IMR-90 (cell line): ENCODE data around the gene DLAT. TPM values are rescaled to one million over a fixed set of nuclear protein-coding genes. Genes with fewer than 3 reads are reported as not detected.

Experiments used
- ATAC-seq: fragments of 200-7000 bp; cut with Tn5 transposase; 2 replicates; pipeline ENCODE4 v1.9.1; 2020; ENCODE audit warnings: low read depth, mild to moderate bottlenecking, moderate library complexity
- BruUV-seq: library from RNA; stranded (reverse); fragments of 400-500 nt; replicated peaks from 2 replicates; lab custom pipeline; 2021; lab: Mats Ljungman, UMichigan
- CTCF ChIA-PET: fragments of 300-600 bp; formaldehyde crosslinking; extraction: SDS; loops from one replicate; lab custom pipeline; 2021; ENCODE audit warnings: antibody characterized with exemption; lab: Yijun Ruan, JAX
- POLR2A ChIA-PET: fragments of 300-600 bp; sonication (Branson Sonifier 250); formaldehyde crosslinking; loops from one replicate; lab custom pipeline; 2022; ENCODE audit warnings: antibody characterized with exemption; ENCODE audit not compliant: unreplicated experiment; lab: Charles Lee
- DNase-seq: peaks from one replicate; pipeline ENCODE4 v3.0.0; 2013
- H2AFZ ChIP-seq: replicated peaks from 2 replicates; pipeline ENCODE3; 2013; ENCODE audit warnings: low read length, mild to moderate bottlenecking; ENCODE audit not compliant: poor library complexity
- H2AK5ac ChIP-seq: 2 replicates; pipeline ENCODE4 v1.6.1; 2013; ENCODE audit warnings: low read depth, low read length, inconsistent platforms
- H2AK9ac ChIP-seq: replicated peaks from 2 replicates; pipeline ENCODE3; 2013; ENCODE audit warnings: mild to moderate bottlenecking, low read depth, low read length, moderate library complexity; ENCODE audit not compliant: poor library complexity
- H2BK120ac ChIP-seq: 2 replicates; pipeline ENCODE4 v1.6.1; 2013; ENCODE audit warnings: low read depth, low read length, inconsistent platforms
- H2BK15ac ChIP-seq: 3 replicates; pipeline ENCODE4 v1.6.1; 2013; ENCODE audit warnings: low read depth, low read length, inconsistent platforms
- H2BK20ac ChIP-seq: 2 replicates; pipeline ENCODE4 v1.6.1; 2013; ENCODE audit warnings: low read depth, mild to moderate bottlenecking, inconsistent platforms, low read length, moderate library complexity
- H2BK5ac ChIP-seq: 2 replicates; pipeline ENCODE4 v1.6.1; 2013; ENCODE audit warnings: mild to moderate bottlenecking, low read depth, low read length, inconsistent platforms; ENCODE audit not compliant: poor library complexity, severe bottlenecking
- H3K14ac ChIP-seq: replicated peaks from 2 replicates; pipeline ENCODE4 v1.6.1; 2013; ENCODE audit warnings: low read depth, low read length, inconsistent platforms
- H3K18ac ChIP-seq: 2 replicates; pipeline ENCODE4 v1.6.1; 2013; ENCODE audit warnings: low read depth, low read length, control low read depth
- H3K23ac ChIP-seq: 2 replicates; pipeline ENCODE4 v1.6.1; 2013; ENCODE audit warnings: low read depth, low read length, inconsistent platforms
- H3K27ac ChIP-seq: 2 replicates; pipeline ENCODE4 v1.5.1; 2013; ENCODE audit warnings: mild to moderate bottlenecking, control low read depth, low read length; ENCODE audit not compliant: insufficient read depth
- H3K27me3 ChIP-seq: 2 replicates; pipeline ENCODE4 v1.6.1; 2013; ENCODE audit warnings: low read length; ENCODE audit not compliant: control insufficient read depth, insufficient read depth
- H3K36me3 ChIP-seq: 2 replicates; pipeline ENCODE4 v1.6.1; 2013; ENCODE audit warnings: low read length, mixed read lengths; ENCODE audit not compliant: control insufficient read depth, insufficient read depth
- H3K4ac ChIP-seq: 2 replicates; pipeline ENCODE4 v1.6.1; 2013; ENCODE audit warnings: low read depth, low read length, inconsistent platforms
- H3K4me1 ChIP-seq: 2 replicates; pipeline ENCODE4 v1.6.1; 2013; ENCODE audit warnings: low read length, mixed read lengths; ENCODE audit not compliant: control insufficient read depth, insufficient read depth
- H3K4me2 ChIP-seq: 2 replicates; pipeline ENCODE4 v1.6.1; 2013; ENCODE audit warnings: low read depth, mild to moderate bottlenecking, control low read depth, low read length, moderate library complexity
- H3K4me3 ChIP-seq: 2 replicates; pipeline ENCODE4 v1.5.1; 2013; ENCODE audit warnings: low read depth, mild to moderate bottlenecking, control low read depth, low read length, moderate library complexity; ENCODE audit not compliant: insufficient read depth
- H3K56ac ChIP-seq: 2 replicates; pipeline ENCODE4 v1.6.1; 2013; ENCODE audit warnings: low read length, inconsistent platforms; ENCODE audit not compliant: insufficient read depth; ENCODE audit errors: extremely low read depth
- H3K79me1 ChIP-seq, 2 experiments: 2 replicates each; pipeline ENCODE4 v1.6.1; 2013; ENCODE audit warnings: low read length in 2 of 2, inconsistent platforms in 1 of 2, low read depth in 1 of 2
- H3K9ac ChIP-seq: 2 replicates; pipeline ENCODE4 v1.6.1; 2013; ENCODE audit warnings: low read depth, low read length, control low read depth
- H3K9me1 ChIP-seq: 2 replicates; pipeline ENCODE4 v1.6.1; 2013; ENCODE audit warnings: low read length, inconsistent platforms; ENCODE audit not compliant: insufficient read depth
- H3K9me3 ChIP-seq: 2 replicates; pipeline ENCODE4 v1.6.1; 2013; ENCODE audit warnings: low read length; ENCODE audit not compliant: control insufficient read depth, insufficient read depth
- H4K20me1 ChIP-seq: 2 replicates; pipeline ENCODE4 v1.6.1; 2013; ENCODE audit warnings: low read length, inconsistent platforms; ENCODE audit not compliant: insufficient read depth
- H4K5ac ChIP-seq: 2 replicates; pipeline ENCODE4 v1.6.1; 2013; ENCODE audit warnings: mild to moderate bottlenecking, low read depth, low read length, control low read depth
- H4K8ac ChIP-seq, 2 experiments: 2 replicates each; pipeline ENCODE4 v1.6.1; 2013; ENCODE audit warnings: low read depth in 2 of 2, low read length in 2 of 2, control low read depth in 1 of 2, inconsistent platforms in 1 of 2
- H4K91ac ChIP-seq: 2 replicates; pipeline ENCODE4 v1.6.1; 2013; ENCODE audit warnings: low read depth, low read length, inconsistent platforms; ENCODE audit not compliant: insufficient read depth
- CEBPB ChIP-seq: IDR thresholded peaks from 2 replicates; pipeline ENCODE4 v1.6.1; 2012; ENCODE audit warnings: low read depth, low read length, improper control_type of control experiment
- MAZ ChIP-seq: IDR thresholded peaks from 2 replicates; pipeline ENCODE4 v1.6.1; 2012; ENCODE audit warnings: low read depth, mild to moderate bottlenecking, low read length, improper control_type of control experiment, moderate library complexity, borderline replicate concordance
- MXI1 ChIP-seq: IDR thresholded peaks from 2 replicates; pipeline ENCODE4 v1.6.1; 2012; ENCODE audit warnings: low read depth, mild to moderate bottlenecking, low read length, moderate library complexity, borderline replicate concordance
- WGBS, 2 experiments: methylation state at CpG; one replicate each; pipeline versions ENCODE4 v1.1.5 to v1.1.7; 2013; ENCODE audit warnings: missing lambda C conversion rate in 2 of 2; ENCODE audit not compliant: insufficient read length in 1 of 2; ENCODE audit errors: extremely low coverage in 2 of 2; 5-methylcytosine and 5-hydroxymethylcytosine counted together
- dilution Hi-C: fragments of 300-500 bp; cut with HindIII; formaldehyde crosslinking; loops from one replicate; pipeline ENCODE4 v1.14.3; 2018; ENCODE audit warnings: low sequenced_read_pairs; ENCODE audit not compliant: unreplicated experiment
- in situ Hi-C: fragments of 300-500 bp; cut with MboI; formaldehyde crosslinking; loops from 3 replicates; pipeline ENCODE4 v1.14.3; 2019; ENCODE audit warnings: low sequenced_read_pairs, inconsistent platforms, mixed read lengths
- intact Hi-C: fragments of 100-400 bp; cut with micrococcal nuclease; formaldehyde crosslinking; loops from 2 replicates; pipeline ENCODE4 v1.10.0; 2022
- polyA plus RNA-seq, 3 experiments: library from polyadenylated mRNA; depleted of rRNA; stranded (reverse); fragments of >200 nt; gene quantifications; 2 replicates each; pipeline ENCODE4 v1.2.3, GENCODE V29; 2012; ENCODE audit warnings: low replicate concordance in 1 of 3
- total RNA-seq: library from RNA; depleted of rRNA; stranded (reverse); fragments of >200 nt; gene quantifications from 2 replicates; pipeline ENCODE4 v1.2.3, GENCODE V29; 2012

DLAT gene
- total and polyA plus RNA-seq, 2 of the 4 experiments (the other 2 are of a cell fraction) = 15.5 to 27.2 TPM

- H3K27ac ChIP-seq = peak within 1 kb of the TSS; percentile 85
- 0% methylated on average over 11 of the region's 43 CpGs; no CpG with 5 or more reads in 1 of the 2 experiments for WGBS, 2 experiments
- 0 out of 2 replicates have a peak within 1 kb of the TSS, but pooled peaks have one; percentile 47 for H2BK20ac ChIP-seq
- POLR2A ChIA-PET = no interaction called here
- TSS peak; percentile 66 for BruUV-seq
- no peaks in the 10 kb centered on the region for H3K9me3 ChIP-seq
- H3K14ac ChIP-seq = peak within 1 kb of the TSS; percentile 93
- peak within 1 kb of the TSS; percentile 22 for H2AK5ac ChIP-seq
- DNase-seq (peak; percentile 88), ATAC-seq (peak; percentile 94)
- in situ Hi-C loops = no loop called here
- H4K20me1 ChIP-seq = no peaks in the 10 kb centered on the region
- H3K56ac ChIP-seq = peak within 1 kb of the TSS; percentile 88
- H3K4me1 ChIP-seq = no peaks in the 10 kb centered on the region
- H4K91ac ChIP-seq = peak within 1 kb of the TSS; percentile 95
- H3K36me3 ChIP-seq = peaks cover 4% of the 10 kb centered on the region
- TF ChIP-seq MXI1 (peak; percentile 90; the same call in 1 of the 2 replicates), MAZ (peak; percentile 44; the same call in 1 of the 2 replicates), CEBPB (no peak)
- no peak within 1 kb of the TSS for H2BK15ac ChIP-seq
- H2AK9ac ChIP-seq = peak within 1 kb of the TSS; percentile 95
- peak within 1 kb of the TSS; percentile 92 for H3K4me2 ChIP-seq
- H3K4ac ChIP-seq = peak within 1 kb of the TSS; percentile 84
- H4K8ac ChIP-seq = peak within 1 kb of the TSS; percentile 60 to 94
- peak within 1 kb of the TSS; percentile 96 for H4K5ac ChIP-seq
- no peaks in the 10 kb centered on the region for H3K9me1 ChIP-seq
- no peaks in the 10 kb centered on the region for H3K27me3 ChIP-seq
- intact Hi-C loops = loop anchor here (1.0 to 2.0 kb wide), 2 partner anchors 101 to 195 kb away; partner anchors contain the start of genes BCO2, CFAP68 and FDXACB1
- peak within 1 kb of the TSS; percentile 88 for H3K23ac ChIP-seq
- H2BK5ac ChIP-seq = peak within 1 kb of the TSS; percentile 94
- H3K4me3 ChIP-seq = peak within 1 kb of the TSS; percentile 80
- dilution Hi-C loops = no loop called here
- peaks cover 10 to 25% of the 10 kb centered on the region in 2 experiments; a peak in 3 of 4 replicates for H3K79me1 ChIP-seq
- peak within 1 kb of the TSS; percentile 83 for H3K18ac ChIP-seq
- H3K9ac ChIP-seq = peak within 1 kb of the TSS; percentile 87
- peak within 1 kb of the TSS; percentile 94 for H2AFZ ChIP-seq
- peak within 1 kb of the TSS; percentile 86 for H2BK120ac ChIP-seq
- CTCF ChIA-PET = no interaction called here
Observed at GRCh38 chr11:112073941-112074811, 49.0 kb downstream of the DLAT start, which contains the start of the genes NKAPD1 and PIH1D2. Gene NKAPD1, plus strand, starts transcription at chr11:112074299. Its CDS starts 1,276 bp downstream, at chr11:112075575. Gene PIH1D2, minus strand, starts transcription at chr11:112074017. Its CDS starts 843 bp downstream, at chr11:112073174.
